ENCODE data around the gene PC.
"Not testable (repeated sequence)": the region's sequence is repeated elsewhere in the genome, so short reads cannot be mapped to it uniquely, and the experiment has no call there.

The PC gene

GRCh38 chr11:66978229-66978628, 20.0 kb upstream of the PC start:
- no peak for DNase-seq

- DNase-seq, result no peak
Observed at GRCh38 chr11:66976925-66977324, 18.7 kb upstream of the PC start.

- peak; percentile 16 for DNase-seq
Observed at GRCh38 chr11:66976028-66976467, 17.9 kb upstream of the PC start.

GRCh38 chr11:66975405-66976027, 17.3 kb upstream of the PC start:
- DNase-seq, result no peak

- no peak for DNase-seq
Observed at GRCh38 chr11:66974724-66975404, 16.7 kb upstream of the PC start, which contains the start of gene C11orf86. TSS of gene C11orf86 (plus strand) at chr11:66975304. CDS start at chr11:66975363, 59 bp downstream.

DNA sequence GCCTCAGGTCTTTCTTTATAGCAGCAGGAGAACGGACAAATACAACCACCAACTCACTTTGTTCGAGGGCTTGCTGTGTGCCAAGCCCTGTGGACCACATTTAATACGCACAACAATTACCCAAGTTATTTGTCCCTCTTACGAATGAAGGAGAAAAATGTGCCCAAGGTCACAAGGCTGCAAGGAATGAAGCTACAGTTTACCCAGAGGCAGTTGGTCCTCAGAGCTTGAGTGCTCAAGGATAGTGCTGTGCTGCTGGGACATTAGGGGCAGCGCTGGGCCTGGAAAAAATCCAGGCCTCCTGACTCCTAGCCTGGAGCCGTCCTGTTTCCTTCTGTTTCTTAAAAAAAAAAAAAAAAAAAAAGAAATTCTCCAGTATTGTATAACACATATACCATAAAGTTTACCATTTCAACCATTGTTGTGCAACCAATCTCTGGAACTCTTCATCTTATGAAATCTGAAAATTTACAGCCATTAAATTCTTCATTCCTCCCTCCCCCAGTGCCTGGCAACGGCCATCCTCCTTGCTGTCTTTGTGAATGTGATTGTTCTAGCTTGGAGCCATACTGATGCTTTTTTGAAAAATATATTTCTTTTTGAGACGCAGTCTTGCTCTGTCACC, 15.9 kb upstream of the PC start:
- no peak for DNase-seq

DNA sequence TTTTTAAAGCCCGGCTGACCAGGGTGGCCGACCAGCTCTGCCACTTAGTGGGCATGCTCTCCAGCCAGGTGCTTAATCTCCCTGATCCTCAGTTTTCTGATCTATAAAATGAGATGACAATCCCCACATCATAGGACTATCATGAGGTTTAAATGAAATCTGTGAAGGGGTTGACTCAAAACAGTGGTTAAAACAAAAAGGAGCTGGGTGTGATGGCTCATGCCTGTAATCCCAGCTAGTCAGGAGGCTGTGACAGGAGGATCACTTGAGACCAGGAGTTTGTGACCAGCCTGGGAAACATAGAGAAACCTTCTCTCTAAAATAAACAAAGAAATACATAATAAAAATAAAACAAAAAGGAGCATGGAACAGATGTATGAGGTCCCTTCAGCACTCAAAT, 13.3 kb upstream of the PC start:
- no peak for DNase-seq

DNA sequence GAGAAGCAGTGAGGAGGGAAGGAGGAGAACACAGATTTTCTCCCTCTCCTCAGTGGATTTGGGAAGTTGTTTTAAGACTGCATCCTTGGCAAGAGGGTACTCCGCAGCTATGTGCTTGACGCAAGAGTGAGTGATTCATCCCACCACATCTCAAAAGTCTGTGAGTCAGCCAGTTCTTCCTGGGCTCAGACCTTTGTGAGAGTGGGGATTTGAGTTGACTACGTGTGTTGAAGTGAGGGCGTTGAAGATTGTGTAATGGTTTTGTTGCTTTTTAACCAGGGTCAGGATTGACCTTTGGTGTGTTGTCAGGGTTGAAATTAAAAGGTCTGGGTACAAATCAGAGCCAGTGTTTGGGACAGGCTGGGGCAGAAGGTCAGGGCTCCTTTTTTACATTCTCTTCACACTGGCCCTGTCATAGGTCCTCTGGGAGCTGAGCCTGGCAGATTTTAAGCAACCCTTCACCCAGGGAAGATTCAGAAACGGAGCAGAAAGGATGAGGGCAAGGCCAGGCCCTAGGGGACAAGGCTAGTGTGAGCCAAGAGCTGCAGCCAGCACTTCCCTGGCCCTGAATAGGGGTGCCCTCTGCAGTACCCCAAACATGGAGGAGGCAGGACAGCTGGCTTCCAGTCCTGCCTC, 12.7 kb upstream of the PC start:
- no peak for DNase-seq

DNA sequence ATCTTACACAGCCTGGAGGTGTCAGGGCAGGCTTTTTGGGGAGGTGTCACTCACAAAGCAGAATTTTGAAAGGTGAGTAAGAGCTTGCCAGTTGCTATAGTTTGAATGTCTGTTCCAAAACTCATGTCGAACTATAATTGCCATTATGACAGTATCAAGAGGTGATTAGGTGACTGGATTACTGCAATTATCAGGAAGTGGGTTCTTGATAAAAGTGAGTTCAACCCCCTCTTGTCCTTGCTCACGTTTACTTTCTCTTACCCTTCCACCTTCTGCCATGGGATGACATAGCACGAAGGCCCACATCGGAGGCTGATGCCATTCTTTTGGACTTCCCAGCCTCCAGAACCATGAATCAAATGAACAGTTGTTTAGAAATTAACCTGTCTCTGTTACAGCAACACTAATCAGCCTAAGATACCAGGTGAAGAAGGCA, 12.2 kb upstream of the PC start:
- DNase-seq, result no peak

GRCh38 chr11:66969584-66970225, 11.5 kb upstream of the PC start:
- DNase-seq, result no peak

- no peak for DNase-seq
Observed at GRCh38 chr11:66967670-66968425, 9.7 kb upstream of the PC start.

GRCh38 chr11:66966351-66966750, 8.2 kb upstream of the PC start:
- no peak for DNase-seq

GRCh38 chr11:66964495-66964894, 6.3 kb upstream of the PC start:
- no peak for DNase-seq

- DNase-seq, result no peak
Observed at GRCh38 chr11:66962801-66963200, 4.6 kb upstream of the PC start.

DNA sequence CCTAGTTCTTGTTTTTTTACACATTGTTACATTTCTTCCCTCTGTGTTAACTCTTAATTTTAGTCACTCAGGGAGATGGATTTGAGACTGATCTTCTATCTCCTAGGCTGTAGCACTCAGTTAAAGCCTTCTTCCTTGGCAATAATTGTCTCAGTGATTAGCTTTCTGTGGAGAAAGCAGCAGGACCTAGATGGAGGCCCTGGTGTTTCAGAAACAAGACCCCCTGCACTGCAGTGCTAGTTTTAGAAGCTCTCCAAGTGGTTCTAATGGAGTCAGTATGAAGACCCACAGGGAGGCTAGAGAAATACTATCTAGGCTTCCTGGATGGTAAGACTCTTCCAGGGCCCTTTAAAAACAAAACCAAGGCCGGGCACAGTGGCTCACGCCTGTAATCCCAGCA, 4.1 kb upstream of the PC start:
- no peak for DNase-seq

- not testable (repeated sequence) for DNase-seq
Observed at GRCh38 chr11:66961691-66962213, 3.6 kb upstream of the PC start.

- no peak for DNase-seq
Observed at GRCh38 chr11:66958956-66959274, 732 bp upstream of the PC start.

- peak; percentile 73 for DNase-seq
Observed at GRCh38 chr11:66957971-66958231, 282 bp downstream of the PC start.

DNA sequence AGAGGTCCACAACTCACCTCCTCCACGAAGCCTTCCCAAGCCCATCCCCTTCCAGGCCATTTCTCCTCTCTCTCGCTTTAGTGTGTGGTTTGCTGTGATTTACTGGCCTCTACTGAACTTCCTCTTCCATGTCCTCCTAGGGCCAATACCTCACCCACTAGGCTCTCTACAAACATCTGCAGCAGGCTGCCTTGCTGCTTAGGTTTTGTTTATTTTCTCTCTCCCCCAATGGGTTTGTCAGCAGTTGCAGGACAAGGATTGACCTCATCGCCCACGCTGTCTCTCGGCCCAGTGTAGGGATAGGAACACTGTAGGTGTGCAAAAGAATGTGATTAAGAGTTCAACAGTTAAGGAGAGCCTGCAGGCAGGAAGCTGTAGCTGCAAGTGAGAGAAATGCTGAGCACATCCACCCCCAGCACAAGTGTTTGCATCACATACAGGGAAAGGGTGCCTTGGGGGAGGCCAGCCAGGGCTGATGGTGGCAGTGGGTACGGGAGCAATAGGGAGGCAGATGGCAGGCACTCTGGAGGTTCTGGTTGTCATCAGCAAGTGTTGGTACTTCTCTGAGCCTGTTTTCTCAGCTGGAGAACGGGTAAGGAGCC, 1.4 kb downstream of the PC start:
- DNase-seq, result no peak

DNA sequence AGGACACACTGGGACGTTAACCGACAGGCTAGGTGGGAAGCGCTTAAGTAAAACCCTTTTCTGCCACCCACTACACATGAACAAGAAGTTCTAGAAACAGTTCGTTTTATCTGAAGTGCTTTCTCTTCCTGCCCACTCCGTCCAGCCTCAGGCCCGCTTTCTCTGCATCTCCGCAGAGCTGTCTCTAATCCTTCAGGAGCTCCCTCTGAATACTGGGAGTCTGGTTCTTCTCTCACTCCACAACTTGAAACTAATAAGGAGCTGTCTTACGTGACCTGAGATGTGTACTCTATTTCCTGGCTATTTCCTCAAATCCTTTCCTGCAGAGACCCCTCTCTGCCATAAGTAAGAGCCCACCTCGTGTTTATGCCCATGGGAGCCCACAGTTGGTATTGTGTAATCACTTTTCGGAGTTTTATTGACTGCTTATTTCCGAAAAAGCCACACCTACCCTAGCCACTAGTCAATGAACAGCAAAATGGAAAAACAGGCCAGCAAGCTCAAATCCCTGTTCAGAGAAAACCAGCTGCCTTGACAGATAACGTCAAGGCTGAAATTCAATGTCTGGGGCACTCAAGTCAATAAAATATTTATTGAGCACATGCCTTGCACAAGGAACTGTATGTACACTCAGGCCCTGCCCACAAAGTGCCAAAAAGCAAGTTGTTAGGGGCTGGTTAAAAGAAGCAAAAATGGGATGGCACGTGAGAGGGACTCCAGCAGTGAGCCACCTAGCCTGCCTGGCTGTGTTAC, 4.9 kb downstream of the PC start:
- DNase-seq, result no peak

- DNase-seq, result peak; percentile 62
Observed at GRCh38 chr11:66951927-66952337, 6.3 kb downstream of the PC start.
